Measurements from ENCODE around the gene DOCK9.

GRCh38 chr13:98979012-98979660 lies 1.3 kb upstream of the DOCK9 start:
- TF ChIP-seq TAF1 (IDR thresholded peaks at IDR 0.05; ENCODE audit: control insufficient read depth, extremely low read depth, insufficient read depth, low read length, severe bottlenecking) (no peak), ZBTB2 (IDR thresholded peaks at IDR 0.05) (no peak), REST (IDR thresholded peaks at IDR 0.05; ENCODE audit: borderline replicate concordance) (no peak), REST (CRISPR knock-in tag; IDR thresholded peaks at IDR 0.05; ENCODE audit: low read depth) (no peak)

Measured in K562 (cell line).